ENCODE results near the gene ALG14. TPM values are rescaled to one million over a fixed set of nuclear protein-coding genes. Genes with fewer than 3 reads are reported as not detected.
A peak's percentile ranks its signal among the peaks of the same experiment; 100 is the strongest.

The ALG14 gene
- total and polyA plus RNA-seq, 7 donors: 0.48 to 2.7 (median 2.1) TPM

GRCh38 chr1:95084317-95085176 lies 11.8 kb upstream of the ALG14 start:
- Histone ChIP-seq H3K9me3 (no peaks in the 10 kb centered on the region), H3K27ac (peak overlapping the region; percentile 7), H3K27me3 (ENCODE audit: insufficient read depth in 3 of 3, low read length in 2 of 3) (no peaks in the 10 kb centered on the region), H3K36me3 (ENCODE audit: insufficient read depth in 1 of 2, low read depth in 1 of 2) (no peaks in the 10 kb centered on the region), H3K4me3 (no peak overlapping the region), H3K4me1 (peaks cover 13% of the 10 kb centered on the region)
- intact Hi-C loops (cut with DNase I): loop anchor here (5.0 kb wide), 2 partner anchors 33 to 148 kb away; partner anchors contain the start of genes RWDD3 (in 2 of the 2) and TLCD4 (in 1 of the 2)
- DNase-seq (no peak), ATAC-seq (peak; percentile 52 to 74 (median 72))
- TF ChIP-seq CTCF (IDR thresholded peaks at IDR 0.05): peak; percentile 66
- WGBS, 3 donors: 61 to 73% (median 65%) methylated on average over 8 of the region's 8 CpGs

DNA sequence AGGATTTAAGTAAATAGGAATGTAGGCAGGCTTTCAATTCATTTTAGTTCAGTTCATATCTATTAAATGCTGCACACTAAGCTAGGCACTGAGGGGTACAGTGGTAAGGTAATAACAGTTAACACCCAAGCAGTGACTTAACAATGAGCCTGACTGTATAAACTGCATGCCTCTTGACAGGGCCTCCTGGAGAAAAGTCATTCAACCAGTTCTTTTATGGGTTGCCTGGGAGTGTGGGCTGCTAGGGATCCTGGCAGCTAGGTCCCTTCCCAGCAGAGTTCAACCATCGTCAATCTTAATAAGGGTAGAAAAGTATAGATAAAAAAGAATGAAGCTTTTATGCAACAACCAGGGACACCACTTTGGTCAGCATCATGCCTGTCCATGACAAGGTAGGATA lies 8.1 kb upstream of the ALG14 start:
- intact Hi-C loops (cut with DNase I): loop anchor here in 1 of 2 donors (5.0 kb wide), 1 partner anchor 36 kb away; the partner anchor contains the start of gene TLCD4
- Histone ChIP-seq H3K27me3 (ENCODE audit: insufficient read depth in 3 of 3, low read length in 2 of 3) (peaks cover 0 to 10% (median 0%) of the 10 kb centered on the region in 3 donors), H3K27ac (no peak overlapping the region), H3K4me1 (peaks cover 7% of the 10 kb centered on the region), H3K9me3 (no peaks in the 10 kb centered on the region), H3K4me3 (no peak overlapping the region), H3K36me3 (ENCODE audit: insufficient read depth in 1 of 2, low read depth in 1 of 2) (no peaks in the 10 kb centered on the region)
- DNase-seq (no peak), ATAC-seq (no peak)
- no peak for TF ChIP-seq CTCF (IDR thresholded peaks at IDR 0.05)
- WGBS, 3 donors: 68 to 83% (median 77%) methylated on average over 1 of the region's 1 CpG

GRCh38 chr1:95080446-95080845 lies 7.7 kb upstream of the ALG14 start:
- 88 to 94% (median 92%) methylated on average over 1 of the region's 1 CpG for WGBS, 3 donors
- no peak overlapping the region for H3K27ac ChIP-seq
- no peak for TF ChIP-seq CTCF (IDR thresholded peaks at IDR 0.05)
- H3K9me3 ChIP-seq: no peaks in the 10 kb centered on the region
- DNase-seq (no peak), ATAC-seq (no peak)
- intact Hi-C loops (cut with DNase I): loop anchor here in 1 of 2 donors (5.0 kb wide), 1 partner anchor 37 kb away; the partner anchor contains the start of gene TLCD4
- H3K36me3 ChIP-seq (ENCODE audit: insufficient read depth in 1 of 2, low read depth in 1 of 2): no peaks in the 10 kb centered on the region
- H3K4me3 ChIP-seq: no peak overlapping the region
- H3K4me1 ChIP-seq: peaks cover 7% of the 10 kb centered on the region
- H3K27me3 ChIP-seq (ENCODE audit: insufficient read depth in 3 of 3, low read length in 2 of 3): peaks cover 0 to 13% (median 0%) of the 10 kb centered on the region in 3 donors

DNA sequence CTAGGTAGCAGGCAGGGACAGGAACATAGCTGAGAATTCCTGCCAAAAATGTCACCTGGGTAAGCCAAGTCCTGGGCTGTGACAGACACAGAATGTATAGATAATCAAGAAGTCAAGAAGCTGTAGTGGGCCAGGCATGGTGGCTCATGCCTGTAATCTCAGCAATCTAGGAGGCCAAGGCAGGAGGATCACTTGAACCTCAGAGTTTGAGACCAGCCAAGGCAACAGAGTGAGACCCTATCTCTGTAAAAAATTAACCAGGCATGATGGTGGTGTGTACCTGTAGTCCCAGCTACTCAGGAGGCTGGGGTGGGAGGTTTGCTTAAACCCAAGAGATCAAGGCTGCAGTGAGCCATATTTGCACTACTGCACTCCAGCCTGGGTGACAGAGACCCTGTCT lies 3.3 kb upstream of the ALG14 start:
- no peak for TF ChIP-seq CTCF (IDR thresholded peaks at IDR 0.05)
- peaks cover 0 to 13% (median 4%) of the 10 kb centered on the region in 3 donors for H3K27me3 ChIP-seq (ENCODE audit: insufficient read depth in 3 of 3, low read length in 2 of 3)
- peaks cover 12% of the 10 kb centered on the region for H3K4me1 ChIP-seq
- no peak overlapping the region for H3K27ac ChIP-seq
- no peak for DNase-seq
- H3K9me3 ChIP-seq: no peaks in the 10 kb centered on the region
- intact Hi-C loops (cut with DNase I): no loop called here
- H3K36me3 ChIP-seq (ENCODE audit: insufficient read depth in 1 of 2, low read depth in 1 of 2): no peaks in the 10 kb centered on the region
- ATAC-seq: no peak
- H3K4me3 ChIP-seq: no peak overlapping the region

Data from psoas muscle (tissue), 8 donors.